Hepatocyte (in vitro differentiated cells): ENCODE data around the gene ALDOB.

Experiments used
- CTCF ChIP-seq: fragments of 200-600 bp; sonication (generic); IDR thresholded peaks from 2 replicates; pipeline ENCODE4 v1.5.1; 2016; ENCODE audit warnings: antibody characterized with exemption, mild to moderate bottlenecking; ENCODE audit not compliant: poor library complexity
- EZH2phosphoT487 ChIP-seq: fragments of 200-600 bp; sonication (generic); IDR thresholded peaks from one replicate; pipeline ENCODE4 v1.6.1; 2018; ENCODE audit warnings: antibody characterized with exemption, mild to moderate bottlenecking, low read depth, moderate library complexity; ENCODE audit not compliant: unreplicated experiment, severe bottlenecking

- TF ChIP-seq CTCF (peak; percentile 23), EZH2phosphoT487 (no peak)
Observed at GRCh38 chr9:101457003-101457402, 21.4 kb upstream of the ALDOB start.
